IMR-90 (cell line): ENCODE results near the gene ST6GAL2.

Experiments used
- CEBPB ChIP-seq: IDR thresholded peaks from 2 replicates; pipeline ENCODE4 v1.6.1; 2012; ENCODE audit warnings: low read depth, low read length, improper control_type of control experiment
- CHD1 ChIP-seq: IDR thresholded peaks from 2 replicates; pipeline ENCODE4 v1.6.1; 2012; ENCODE audit warnings: low read depth, low read length, improper control_type of control experiment
- FOS ChIP-seq: fragments of 150-350 bp; IDR thresholded peaks from 2 replicates; pipeline ENCODE4 v1.6.1; 2016; ENCODE audit warnings: low read depth, low read length
- MAZ ChIP-seq: IDR thresholded peaks from 2 replicates; pipeline ENCODE4 v1.6.1; 2012; ENCODE audit warnings: low read depth, mild to moderate bottlenecking, low read length, improper control_type of control experiment, moderate library complexity, borderline replicate concordance
- MXI1 ChIP-seq: IDR thresholded peaks from 2 replicates; pipeline ENCODE4 v1.6.1; 2012; ENCODE audit warnings: low read depth, mild to moderate bottlenecking, low read length, moderate library complexity, borderline replicate concordance
- TF ChIP-seq, protein P1 (sequence below): conservative IDR thresholded peaks from 2 replicates; pipeline ENCODE4 v1.5.1; 2012; ENCODE audit warnings: mild to moderate bottlenecking, low read depth, low read length, improper control_type of control experiment

DNA sequence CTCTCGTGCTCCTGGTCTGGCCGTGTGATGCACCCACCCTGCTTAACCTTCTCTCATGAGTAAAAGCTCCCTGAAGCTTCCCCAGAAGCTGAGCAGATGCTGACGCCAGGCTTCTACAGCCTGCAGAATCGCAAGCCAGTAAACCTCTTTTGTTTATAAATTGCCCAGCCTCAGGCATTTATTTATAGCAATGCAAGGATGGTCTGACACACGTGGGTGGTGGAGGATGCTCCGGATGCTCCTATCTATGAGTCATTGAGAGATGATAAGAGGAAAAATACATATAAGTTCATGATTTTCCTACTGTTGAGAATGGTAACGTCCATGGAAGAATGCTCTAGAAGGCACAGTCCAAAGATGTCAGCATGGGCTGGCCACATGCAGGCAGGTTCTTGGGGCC is 8.6 kb upstream of the ST6GAL2 start:
- no peak for TF ChIP-seq CEBPB
- TF ChIP-seq, protein P1, sequence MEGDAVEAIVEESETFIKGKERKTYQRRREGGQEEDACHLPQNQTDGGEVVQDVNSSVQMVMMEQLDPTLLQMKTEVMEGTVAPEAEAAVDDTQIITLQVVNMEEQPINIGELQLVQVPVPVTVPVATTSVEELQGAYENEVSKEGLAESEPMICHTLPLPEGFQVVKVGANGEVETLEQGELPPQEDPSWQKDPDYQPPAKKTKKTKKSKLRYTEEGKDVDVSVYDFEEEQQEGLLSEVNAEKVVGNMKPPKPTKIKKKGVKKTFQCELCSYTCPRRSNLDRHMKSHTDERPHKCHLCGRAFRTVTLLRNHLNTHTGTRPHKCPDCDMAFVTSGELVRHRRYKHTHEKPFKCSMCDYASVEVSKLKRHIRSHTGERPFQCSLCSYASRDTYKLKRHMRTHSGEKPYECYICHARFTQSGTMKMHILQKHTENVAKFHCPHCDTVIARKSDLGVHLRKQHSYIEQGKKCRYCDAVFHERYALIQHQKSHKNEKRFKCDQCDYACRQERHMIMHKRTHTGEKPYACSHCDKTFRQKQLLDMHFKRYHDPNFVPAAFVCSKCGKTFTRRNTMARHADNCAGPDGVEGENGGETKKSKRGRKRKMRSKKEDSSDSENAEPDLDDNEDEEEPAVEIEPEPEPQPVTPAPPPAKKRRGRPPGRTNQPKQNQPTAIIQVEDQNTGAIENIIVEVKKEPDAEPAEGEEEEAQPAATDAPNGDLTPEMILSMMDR, result no peak
- TF ChIP-seq FOS, result no peak
- no peak for TF ChIP-seq CHD1
- TF ChIP-seq MAZ, result no peak
- no peak for TF ChIP-seq MXI1
